ENCODE data around the gene SNX22.
"Not testable (repeated sequence)": the region's sequence is repeated elsewhere in the genome, so short reads cannot be mapped to it uniquely, and the experiment has no call there.

SNX22 gene

GRCh38 chr15:64151727-64152506 is at the start of gene SNX22:
Gene SNX22, plus strand, starts transcription at chr15:64151731. Its CDS starts 45 bp downstream, at chr15:64151776.
- DNase-seq = peak in 1 of 2 experiments; percentile 46

GRCh38 chr15:64102497-64102896 is 49.0 kb upstream of the SNX22 start:
- DNase-seq = no peak

- no peak for DNase-seq
Measured at GRCh38 chr15:64105113-64105704, 46.3 kb upstream of the SNX22 start.

GRCh38 chr15:64107337-64107736 is 44.2 kb upstream of the SNX22 start:
- DNase-seq = no peak

GRCh38 chr15:64110108-64110701 is 41.3 kb upstream of the SNX22 start:
- not testable (repeated sequence) for DNase-seq

GRCh38 chr15:64110950-64111678 is 40.4 kb upstream of the SNX22 start:
- no peak for DNase-seq

GRCh38 chr15:64111679-64112050 is 39.9 kb upstream of the SNX22 start:
- no peak for DNase-seq

- no peak for DNase-seq
Measured at GRCh38 chr15:64112073-64112772, 39.3 kb upstream of the SNX22 start.

- DNase-seq = no peak
Measured at GRCh38 chr15:64112904-64113303, 38.6 kb upstream of the SNX22 start.

- DNase-seq = no peak
Measured at GRCh38 chr15:64117759-64118487, 33.6 kb upstream of the SNX22 start.

- DNase-seq = not testable (repeated sequence)
Measured at GRCh38 chr15:64120322-64120721, 31.2 kb upstream of the SNX22 start.

GRCh38 chr15:64121614-64122013 is 29.9 kb upstream of the SNX22 start:
- no peak for DNase-seq

GRCh38 chr15:64122444-64122843 is 29.1 kb upstream of the SNX22 start:
- DNase-seq = no peak

GRCh38 chr15:64122936-64123351 is 28.6 kb upstream of the SNX22 start:
- no peak for DNase-seq

GRCh38 chr15:64125978-64126377 is 25.6 kb upstream of the SNX22 start:
- no peak for DNase-seq

GRCh38 chr15:64127521-64128270 is 23.8 kb upstream of the SNX22 start:
- no peak for DNase-seq

GRCh38 chr15:64130159-64130558 is 21.4 kb upstream of the SNX22 start:
- DNase-seq = no peak

GRCh38 chr15:64131547-64131946 is 20.0 kb upstream of the SNX22 start:
- no peak for DNase-seq

- DNase-seq = no peak
Measured at GRCh38 chr15:64132217-64132616, 19.3 kb upstream of the SNX22 start.

GRCh38 chr15:64133623-64134344 is 17.7 kb upstream of the SNX22 start:
- no peak for DNase-seq

Data from NCI-H524 (cell line).